Right lobe of liver (tissue), 6 donors: ENCODE data around the gene BCL10. TPM values are rescaled to one million over a fixed set of nuclear protein-coding genes. Genes with fewer than 3 reads are reported as not detected.

Source experiments
- ATAC-seq, 4 donors: fragments of 200-7000 bp; cut with Tn5 transposase; one replicate each; pipeline ENCODE4 v1.9.1; 2020; ENCODE audit warnings: mild to moderate bottlenecking in 4 of 4, moderate library complexity in 4 of 4
- DNase-seq, 3 donors: peaks; one replicate each; pipeline ENCODE4 v3.0.0-alpha.2; 2020
- H3K27ac ChIP-seq, 3 donors: fragments of 200-600 bp; one replicate each; pipeline ENCODE4 v1.8.0; 2022
- H3K27me3 ChIP-seq, 2 donors: fragments of 200-600 bp; one replicate each; pipeline ENCODE4 v1.8.0; 2022
- H3K36me3 ChIP-seq, 4 donors: fragments of 200-600 bp; sonication (generic) in 1 of 4; one replicate each; pipeline versions ENCODE4 v1.5.1 to v1.8.0; 2017 to 2022; ENCODE audit warnings: control low read depth in 1 of 4
- H3K4me1 ChIP-seq, 4 donors: fragments of 200-600 bp; sonication (generic) in 1 of 4; one replicate each; pipeline versions ENCODE4 v1.5.1 to v1.8.0; 2017 to 2022; ENCODE audit warnings: control low read depth in 1 of 4
- H3K4me3 ChIP-seq, 3 donors: fragments of 200-600 bp; one replicate each; pipeline ENCODE4 v1.8.0; 2022
- H3K9me3 ChIP-seq, 4 donors: fragments of 200-600 bp; sonication (generic) in 1 of 4; one replicate each; pipeline versions ENCODE4 v1.5.1 to v1.8.0; 2017 to 2022; ENCODE audit warnings: control low read depth in 1 of 4
- POLR2A ChIP-seq: fragments of 450-650 bp; IDR thresholded peaks from one replicate; pipeline ENCODE4 v1.6.1; 2017; ENCODE audit warnings: antibody characterized with exemption, mild to moderate bottlenecking
- WGBS: methylation state at CpG from one replicate; pipeline ENCODE4 v1.1.6; 2018; ENCODE audit warnings: low coverage, low lambda C conversion rate; ENCODE audit not compliant: insufficient coverage; ENCODE audit errors: missing lambda C conversion rate; 5-methylcytosine and 5-hydroxymethylcytosine counted together
- intact Hi-C, 2 donors: fragments of 100-400 bp; cut with DNase I; formaldehyde crosslinking; loops; one replicate each; pipeline versions ENCODE4 v1.11.2 to v1.14.1; 2022
- total RNA-seq, 6 experiments: library from RNA; depleted of rRNA in 2 of 6; stranded (reverse); fragments of >200 nt in 2 of 6; fragmentation: NEBNext Ultra II Directional in 3 of 6; extraction: Animal tissue kit (Norgen Biotek cat#: 25700) in 3 of 6; gene quantifications; one replicate each; pipeline versions ENCODE4 v1.1.0 to v1.2.4, GENCODE V29; 2016 to 2023
- TF ChIP-seq, protein P1 (sequence below), 4 donors: fragments of 200-600 bp in 3 of 4; fragments of 450-650 bp in 1 of 4; IDR thresholded peaks; one replicate each; pipeline versions ENCODE4 v1.5.1 to v1.8.0; 2016 to 2022; ENCODE audit warnings: antibody characterized with exemption in 4 of 4, mild to moderate bottlenecking in 2 of 4
- donor health status: DM: no; HTN: yes; CAD: no.
- donor health status: DM: no; HTN: no; CAD: no.
- donor health status: DM: no; HTN: no; CAD: no.
- donor health status: DM: no; HTN: yes; CAD: no.
- donor health status: DM: no; HTN: yes; CAD: no.

The BCL10 gene
- total RNA-seq, 6 experiments from 2014 or later = 7.3 to 14.1 (median 9.1) TPM

DNA sequence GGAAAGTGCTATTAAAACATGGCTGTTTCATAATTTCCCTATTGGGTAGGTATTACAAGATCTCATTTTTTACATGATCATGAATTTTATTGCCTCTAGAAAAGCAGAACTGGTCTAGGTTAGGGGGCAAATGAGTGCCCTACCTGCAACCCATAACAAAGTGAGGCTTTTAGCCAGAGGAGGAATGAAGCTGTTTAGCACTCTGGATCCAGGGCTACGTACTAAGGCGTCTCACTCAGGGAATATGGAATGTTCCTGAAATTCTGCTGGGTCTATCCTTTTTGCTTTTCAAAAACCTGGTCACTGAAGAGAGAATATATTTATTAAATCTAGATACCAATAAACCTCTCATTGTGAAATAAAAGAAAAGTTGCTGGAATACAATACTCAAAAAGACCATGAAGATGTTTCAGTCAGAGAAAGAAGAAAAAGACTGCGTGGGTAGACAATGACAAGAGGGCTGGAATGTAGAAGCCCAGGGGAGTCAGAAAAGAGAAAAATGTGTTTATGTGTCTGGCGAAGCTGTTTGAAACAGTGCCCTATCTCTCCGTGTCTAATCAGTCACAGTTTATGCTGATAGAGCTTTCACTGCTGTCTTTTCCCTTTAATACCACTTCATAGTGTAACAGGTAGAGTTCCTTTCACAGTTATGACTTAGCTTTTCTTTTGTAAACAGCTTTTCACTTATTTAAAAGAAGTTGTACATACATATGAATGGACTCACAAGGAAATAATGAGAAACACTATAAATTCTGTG, 50.6 kb downstream of the BCL10 start:
- TF ChIP-seq POLR2A = no peak
- TF ChIP-seq, protein P1, sequence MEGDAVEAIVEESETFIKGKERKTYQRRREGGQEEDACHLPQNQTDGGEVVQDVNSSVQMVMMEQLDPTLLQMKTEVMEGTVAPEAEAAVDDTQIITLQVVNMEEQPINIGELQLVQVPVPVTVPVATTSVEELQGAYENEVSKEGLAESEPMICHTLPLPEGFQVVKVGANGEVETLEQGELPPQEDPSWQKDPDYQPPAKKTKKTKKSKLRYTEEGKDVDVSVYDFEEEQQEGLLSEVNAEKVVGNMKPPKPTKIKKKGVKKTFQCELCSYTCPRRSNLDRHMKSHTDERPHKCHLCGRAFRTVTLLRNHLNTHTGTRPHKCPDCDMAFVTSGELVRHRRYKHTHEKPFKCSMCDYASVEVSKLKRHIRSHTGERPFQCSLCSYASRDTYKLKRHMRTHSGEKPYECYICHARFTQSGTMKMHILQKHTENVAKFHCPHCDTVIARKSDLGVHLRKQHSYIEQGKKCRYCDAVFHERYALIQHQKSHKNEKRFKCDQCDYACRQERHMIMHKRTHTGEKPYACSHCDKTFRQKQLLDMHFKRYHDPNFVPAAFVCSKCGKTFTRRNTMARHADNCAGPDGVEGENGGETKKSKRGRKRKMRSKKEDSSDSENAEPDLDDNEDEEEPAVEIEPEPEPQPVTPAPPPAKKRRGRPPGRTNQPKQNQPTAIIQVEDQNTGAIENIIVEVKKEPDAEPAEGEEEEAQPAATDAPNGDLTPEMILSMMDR (IDR thresholded peaks at IDR 0.05) = no peak
- intact Hi-C loops = no loop called here
- Histone ChIP-seq H3K27me3 (no peaks in the 10 kb centered on the region), H3K4me3 (no peak overlapping the region), H3K9me3 (no peaks in the 10 kb centered on the region), H3K27ac (no peak overlapping the region), H3K4me1 (no peaks in the 10 kb centered on the region), H3K36me3 (no peaks in the 10 kb centered on the region)
- DNase-seq (no peak), ATAC-seq (no peak)
- 72% methylated on average over 5 of the region's 5 CpGs for WGBS

DNA sequence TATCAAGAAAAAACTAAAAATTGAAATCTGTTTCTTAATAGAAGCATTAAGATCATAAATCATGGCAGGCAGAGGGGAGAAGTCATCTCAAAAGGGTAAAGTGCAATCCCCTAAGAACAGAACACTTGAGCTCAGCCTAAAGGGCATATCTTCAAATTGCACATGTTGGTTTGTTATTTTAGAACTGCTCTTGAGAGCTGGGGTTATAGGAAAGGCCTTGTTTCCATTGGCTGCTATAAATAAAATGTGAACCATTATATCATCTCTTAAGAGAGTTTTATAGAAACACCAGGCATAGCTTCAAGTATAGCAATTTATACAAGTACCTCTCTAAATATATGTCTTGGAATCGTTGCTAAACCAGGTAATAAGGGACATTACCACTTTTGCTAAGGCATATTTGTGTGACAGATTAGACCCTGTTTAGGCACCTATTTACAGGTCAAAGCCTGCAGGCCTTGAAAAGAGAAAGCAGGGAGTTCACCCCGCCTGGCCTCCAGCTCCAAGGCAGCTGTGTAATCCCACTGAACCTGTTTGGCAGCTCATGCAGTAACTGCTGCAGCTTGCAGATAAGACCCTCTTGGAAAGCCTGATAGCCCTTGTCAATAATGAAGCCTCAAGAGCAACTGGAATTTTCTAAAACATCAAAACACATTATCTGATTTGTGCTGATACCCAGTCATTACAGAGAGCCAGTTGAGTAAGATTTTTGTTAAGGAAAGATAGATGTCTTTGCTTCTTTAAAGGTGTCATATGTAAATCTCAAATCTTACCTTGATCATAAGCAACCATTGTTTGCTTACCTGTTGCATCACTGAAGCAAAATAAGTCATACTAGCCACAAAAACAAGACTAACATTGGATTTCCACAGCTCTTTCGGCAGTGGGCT, 51.5 kb downstream of the BCL10 start:
- WGBS = 73% methylated on average over 3 of the region's 3 CpGs
- Histone ChIP-seq H3K4me3 (no peak overlapping the region), H3K4me1 (no peaks in the 10 kb centered on the region), H3K36me3 (no peaks in the 10 kb centered on the region), H3K27ac (no peak overlapping the region), H3K9me3 (no peaks in the 10 kb centered on the region), H3K27me3 (no peaks in the 10 kb centered on the region)
- TF ChIP-seq, protein P1 (IDR thresholded peaks at IDR 0.05) = no peak
- no peak for TF ChIP-seq POLR2A
- ATAC-seq = peak in 1 of 4 donors; percentile 21
- DNase-seq = no peak
- intact Hi-C loops = no loop called here

DNA sequence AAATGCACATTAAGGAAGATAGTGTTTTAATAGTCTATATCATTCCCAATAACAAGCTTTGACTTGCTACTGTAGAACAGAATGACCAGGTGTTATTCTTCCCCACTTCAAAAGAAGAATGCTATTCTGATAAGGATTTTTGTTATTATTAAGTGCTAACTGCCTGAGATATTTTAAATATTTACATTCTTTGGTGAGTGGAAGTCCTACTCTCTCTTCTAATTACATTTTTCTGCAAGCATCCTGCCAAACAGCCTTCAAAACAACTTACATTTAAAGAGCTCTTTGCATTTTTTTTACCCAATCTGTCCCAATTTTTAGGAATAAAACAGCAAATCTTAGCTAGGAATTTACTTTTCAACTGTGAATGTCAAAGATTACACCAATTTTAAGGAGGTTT, 52.1 kb downstream of the BCL10 start:
- DNase-seq = no peak
- intact Hi-C loops = no loop called here
- no peaks in the 10 kb centered on the region for H3K4me1 ChIP-seq
- H3K4me3 ChIP-seq = no peak overlapping the region
- no peaks in the 10 kb centered on the region for H3K36me3 ChIP-seq
- ATAC-seq = no peak
- no peak overlapping the region for H3K27ac ChIP-seq
- H3K27me3 ChIP-seq = no peaks in the 10 kb centered on the region
- TF ChIP-seq, protein P1 (IDR thresholded peaks at IDR 0.05) = no peak
- no peak for TF ChIP-seq POLR2A
- no peaks in the 10 kb centered on the region for H3K9me3 ChIP-seq

DNA sequence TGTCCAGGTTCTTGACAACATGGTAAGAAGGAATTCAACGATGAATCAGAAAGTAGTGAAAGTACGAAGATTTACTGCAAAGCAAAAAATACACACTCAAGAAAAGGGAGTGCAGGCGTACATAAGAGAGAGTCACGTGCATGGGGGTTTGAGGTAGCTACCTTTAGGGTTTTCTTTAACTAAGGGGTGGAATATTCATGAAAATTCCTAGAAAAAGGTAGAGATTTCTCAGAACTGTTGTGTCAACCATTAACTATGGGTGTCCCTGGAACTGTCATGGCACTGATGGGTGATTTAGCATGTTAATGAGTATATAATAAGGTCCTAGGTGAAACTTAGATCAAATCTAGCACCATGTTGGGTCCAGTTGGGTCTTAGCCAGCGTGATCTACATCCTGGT, 53.1 kb downstream of the BCL10 start:
- Histone ChIP-seq H3K36me3 (no peaks in the 10 kb centered on the region), H3K4me3 (no peak overlapping the region), H3K27ac (no peak overlapping the region), H3K4me1 (no peaks in the 10 kb centered on the region), H3K27me3 (no peaks in the 10 kb centered on the region), H3K9me3 (no peaks in the 10 kb centered on the region)
- WGBS = 62% methylated on average over 5 of the region's 5 CpGs
- DNase-seq = no peak
- no peak for ATAC-seq
- TF ChIP-seq POLR2A = no peak
- TF ChIP-seq, protein P1 (IDR thresholded peaks at IDR 0.05) = no peak
- intact Hi-C loops = no loop called here
